SK-N-SH treated with all-trans-retinoic acid at 6 μM for 48 hours (cell line): ENCODE data around the gene CMIP.

Experiments
- ATAC-seq: fragments of 200-7000 bp; cut with Tn5 transposase; 3 replicates; pipeline ENCODE4 v1.9.1; 2020; ENCODE audit warnings: mild to moderate bottlenecking, moderate library complexity
- ARNTL ChIP-seq: fragments of 450-650 bp; formaldehyde crosslinking; IDR thresholded peaks from 2 replicates; pipeline ENCODE4 v1.5.0; 2020; ENCODE audit warnings: low read depth, mild to moderate bottlenecking, moderate library complexity, borderline replicate concordance
- BACH2 ChIP-seq: fragments of 250-450 bp; sonication (Bioruptor Pico); IDR thresholded peaks from 2 replicates; pipeline ENCODE4 v1.9.0; 2021; ENCODE audit warnings: mild to moderate bottlenecking, borderline replicate concordance
- CREB5 ChIP-seq: fragments of 250-450 bp; sonication (Bioruptor Pico); IDR thresholded peaks from 2 replicates; pipeline ENCODE4 v1.5.1; 2020; ENCODE audit warnings: low read depth, mild to moderate bottlenecking, moderate library complexity
- CSRNP3 ChIP-seq: fragments of 250-450 bp; sonication (Bioruptor Pico); IDR thresholded peaks from 2 replicates; pipeline ENCODE4 v1.5.1; 2021; ENCODE audit warnings: mild to moderate bottlenecking, moderate library complexity
- GLIS3 ChIP-seq: fragments of 250-450 bp; sonication (Bioruptor Pico); IDR thresholded peaks from 2 replicates; pipeline ENCODE4 v1.5.0; 2020; ENCODE audit warnings: mild to moderate bottlenecking, moderate library complexity
- ISL1 ChIP-seq: fragments of 250-450 bp; sonication (Bioruptor Pico); IDR thresholded peaks from 2 replicates; pipeline ENCODE4 v2.1.2; 2022; ENCODE audit warnings: mild to moderate bottlenecking, moderate library complexity
- OSR1 ChIP-seq: fragments of 250-450 bp; sonication (Bioruptor Pico); IDR thresholded peaks from 2 replicates; pipeline ENCODE4 v1.8.0; 2022; ENCODE audit warnings: moderate library complexity, mild to moderate bottlenecking, inconsistent platforms
- PATZ1 ChIP-seq: fragments of 250-450 bp; sonication (Bioruptor Pico); IDR thresholded peaks from 2 replicates; pipeline ENCODE4 v1.8.0; 2020; ENCODE audit warnings: mild to moderate bottlenecking, moderate library complexity, borderline replicate concordance
- POU6F1 ChIP-seq: fragments of 250-450 bp; sonication (Bioruptor Pico); IDR thresholded peaks from 2 replicates; pipeline ENCODE4 v1.8.0; 2021; ENCODE audit warnings: low read depth, mild to moderate bottlenecking, moderate library complexity, borderline replicate concordance
- PPARA ChIP-seq: fragments of 250-450 bp; sonication (Bioruptor Pico); IDR thresholded peaks from 2 replicates; pipeline ENCODE4 v1.5.0; 2020; ENCODE audit warnings: mild to moderate bottlenecking, borderline replicate concordance
- RARB ChIP-seq: fragments of 250-450 bp; sonication (Bioruptor Pico); IDR thresholded peaks from 2 replicates; pipeline ENCODE4 v1.8.0; 2021; ENCODE audit warnings: mild to moderate bottlenecking, moderate library complexity
- SNAI2 ChIP-seq: fragments of 250-450 bp; sonication (Bioruptor Pico); IDR thresholded peaks from 2 replicates; pipeline ENCODE4 v1.5.0; 2020; ENCODE audit warnings: mild to moderate bottlenecking, moderate library complexity
- TCF4 ChIP-seq: fragments of 250-450 bp; sonication (Bioruptor Pico); IDR thresholded peaks from 2 replicates; pipeline ENCODE4 v1.8.0; 2021; ENCODE audit warnings: mild to moderate bottlenecking, moderate library complexity, borderline replicate concordance
- TOX ChIP-seq: fragments of 250-450 bp; sonication (Bioruptor Pico); IDR thresholded peaks from 2 replicates; pipeline ENCODE4 v1.8.0; 2021; ENCODE audit warnings: mild to moderate bottlenecking, moderate library complexity, borderline replicate concordance
- ZC3H10 ChIP-seq: fragments of 250-450 bp; sonication (Bioruptor Pico); IDR thresholded peaks from 2 replicates; pipeline ENCODE4 v1.5.1; 2021; ENCODE audit warnings: mild to moderate bottlenecking, moderate library complexity
- ZFP3 ChIP-seq: fragments of 250-450 bp; sonication (Bioruptor Pico); IDR thresholded peaks from 2 replicates; pipeline ENCODE4 v1.5.0; 2020; ENCODE audit warnings: mild to moderate bottlenecking, moderate library complexity
- ZFP30 ChIP-seq: fragments of 450-650 bp; formaldehyde crosslinking; IDR thresholded peaks from 2 replicates; pipeline ENCODE4 v1.5.0; 2022; ENCODE audit warnings: mild to moderate bottlenecking, moderate library complexity
- ZNF565 ChIP-seq: fragments of 450-650 bp; formaldehyde crosslinking; conservative IDR thresholded peaks from 2 replicates; pipeline ENCODE4 v1.5.0; 2020; ENCODE audit warnings: low read depth, mild to moderate bottlenecking, moderate library complexity
- ZNF70 ChIP-seq: fragments of 450-650 bp; formaldehyde crosslinking; IDR thresholded peaks from 2 replicates; pipeline ENCODE4 v1.5.0; 2020; ENCODE audit warnings: mild to moderate bottlenecking, moderate library complexity
- ZNF8 ChIP-seq: fragments of 450-650 bp; formaldehyde crosslinking; IDR thresholded peaks from 2 replicates; pipeline ENCODE4 v1.5.0; 2020; ENCODE audit warnings: mild to moderate bottlenecking, moderate library complexity

The CMIP gene

GRCh38 chr16:81718637-81719036 lies 274.0 kb downstream of the CMIP start:
- ATAC-seq, result no peak
- TF ChIP-seq PPARA (CRISPR knock-in tag), result no peak
- TF ChIP-seq, all 23 proteins: peak for 0

- no peak for ATAC-seq
- no peak for TF ChIP-seq TOX (CRISPR knock-in tag)
- no peak for TF ChIP-seq RARB (CRISPR knock-in tag)
- no peak for TF ChIP-seq TCF4 (CRISPR knock-in tag)
- TF ChIP-seq CSRNP3 (CRISPR knock-in tag), result no peak
- TF ChIP-seq ISL1 (CRISPR knock-in tag), result no peak
- TF ChIP-seq GLIS3 (CRISPR knock-in tag), result no peak
- TF ChIP-seq PPARA (CRISPR knock-in tag), result no peak
- no peak for TF ChIP-seq ZC3H10 (CRISPR knock-in tag)
- TF ChIP-seq ZNF565 (CRISPR knock-in tag), result no peak
- TF ChIP-seq ZFP3, result no peak
- TF ChIP-seq SNAI2 (CRISPR knock-in tag), result no peak
- TF ChIP-seq PATZ1 (CRISPR knock-in tag), result no peak
- no peak for TF ChIP-seq ZFP30 (CRISPR knock-in tag)
Measured at GRCh38 chr16:81719993-81720392, 275.4 kb downstream of the CMIP start.

- no peak for ATAC-seq
- TF ChIP-seq TOX (CRISPR knock-in tag) (no peak), BACH2 (CRISPR knock-in tag) (no peak), ZNF8 (no peak), ZFP3 (no peak), ZC3H10 (CRISPR knock-in tag) (no peak), PPARA (CRISPR knock-in tag) (no peak), GLIS3 (CRISPR knock-in tag) (no peak), PATZ1 (CRISPR knock-in tag) (no peak), ZNF70 (no peak), ISL1 (CRISPR knock-in tag) (no peak), ARNTL (CRISPR knock-in tag) (no peak)
Measured at GRCh38 chr16:81720973-81721906, 276.6 kb downstream of the CMIP start.

GRCh38 chr16:81723098-81723723 lies 278.6 kb downstream of the CMIP start:
- peak; percentile 98 for ATAC-seq
- TF ChIP-seq GLIS3 (CRISPR knock-in tag) (no peak), ZFP3 (no peak), ISL1 (CRISPR knock-in tag) (no peak), CSRNP3 (CRISPR knock-in tag) (no peak), ZNF8 (no peak), ZFP30 (CRISPR knock-in tag) (no peak), OSR1 (CRISPR knock-in tag) (no peak), PATZ1 (CRISPR knock-in tag) (no peak), POU6F1 (CRISPR knock-in tag) (no peak), CREB5 (CRISPR knock-in tag) (no peak), ARNTL (CRISPR knock-in tag) (no peak)
